GM23248 (cell line): ENCODE results near the gene NEU4.

ENCODE experiments used
- EZH2 ChIP-seq: fragments of 200-600 bp; sonication (generic); IDR thresholded peaks from 2 replicates; pipeline ENCODE4 v1.6.1; 2018; ENCODE audit warnings: antibody characterized with exemption, mild to moderate bottlenecking; ENCODE audit not compliant: insufficient read depth, poor library complexity, severe bottlenecking
- EZH2phosphoT487 ChIP-seq: fragments of 200-600 bp; sonication (generic); IDR thresholded peaks from 2 replicates; pipeline ENCODE4 v1.6.1; 2018; ENCODE audit warnings: antibody characterized with exemption, moderate library complexity, mild to moderate bottlenecking, low read depth; ENCODE audit not compliant: insufficient read depth

GRCh38 chr2:241776336-241777169, 32.4 kb upstream of the NEU4 start, which contains the start of gene GAL3ST2:
- TF ChIP-seq EZH2phosphoT487 (no peak), EZH2 (no peak)
